Ishikawa (cell line): Measurements from ENCODE around the gene ZDHHC7.

Experiments
- CEBPB ChIP-seq: IDR thresholded peaks from 2 replicates; pipeline ENCODE4 v1.6.1; 2012
- CREB1 ChIP-seq: IDR thresholded peaks from 2 replicates; pipeline ENCODE4 v1.6.1; 2012; ENCODE audit warnings: low read depth
- EGR1 ChIP-seq: IDR thresholded peaks from 2 replicates; pipeline ENCODE4 v1.6.1; 2012
- EP300 ChIP-seq: IDR thresholded peaks from 2 replicates; pipeline ENCODE4 v1.6.1; 2012; ENCODE audit warnings: borderline replicate concordance
- FOXM1 ChIP-seq: IDR thresholded peaks from 2 replicates; pipeline ENCODE4 v1.6.1; 2012; ENCODE audit warnings: low read depth, borderline replicate concordance
- MAX ChIP-seq: IDR thresholded peaks from 2 replicates; pipeline ENCODE4 v1.6.1; 2012
- NFIC ChIP-seq: IDR thresholded peaks from 2 replicates; pipeline ENCODE4 v1.6.1; 2012
- RAD21 ChIP-seq: IDR thresholded peaks from 2 replicates; pipeline ENCODE4 v1.6.1; 2012; ENCODE audit warnings: low read depth
- REST ChIP-seq: IDR thresholded peaks from 2 replicates; pipeline ENCODE4 v1.6.1; 2012; ENCODE audit warnings: low read depth, mild to moderate bottlenecking
- TAF1 ChIP-seq: IDR thresholded peaks from 2 replicates; pipeline ENCODE4 v1.6.1; 2012; ENCODE audit warnings: low read depth, mild to moderate bottlenecking
- TCF12 ChIP-seq: IDR thresholded peaks from 2 replicates; pipeline ENCODE4 v1.6.1; 2012; ENCODE audit warnings: low read depth
- TEAD4 ChIP-seq: IDR thresholded peaks from 2 replicates; pipeline ENCODE4 v1.6.1; 2012
- USF1 ChIP-seq: IDR thresholded peaks from 2 replicates; pipeline ENCODE4 v1.6.1; 2012
- YY1 ChIP-seq: IDR thresholded peaks from 2 replicates; pipeline ENCODE4 v1.6.1; 2012; ENCODE audit warnings: low read depth
- ZBTB7A ChIP-seq: IDR thresholded peaks from 2 replicates; pipeline ENCODE4 v1.6.1; 2012; ENCODE audit warnings: low read depth

Gene ZDHHC7

GRCh38 chr16:84993926-84994325 lies 17.4 kb downstream of the ZDHHC7 start:
- TF ChIP-seq TAF1: no peak
- no peak for TF ChIP-seq REST
- TF ChIP-seq EGR1: no peak
- TF ChIP-seq TEAD4: no peak
- no peak for TF ChIP-seq EP300
- no peak for TF ChIP-seq YY1
- no peak for TF ChIP-seq CREB1
- TF ChIP-seq CEBPB: no peak

- TF ChIP-seq CEBPB (no peak), EP300 (no peak), YY1 (no peak), FOXM1 (no peak), REST (no peak), CREB1 (no peak), RAD21 (no peak), TAF1 (no peak), TCF12 (no peak), TEAD4 (no peak), ZBTB7A (no peak), USF1 (no peak), EGR1 (no peak), NFIC (no peak), MAX (no peak)
Observed at GRCh38 chr16:84992717-84993075, 18.6 kb downstream of the ZDHHC7 start.

GRCh38 chr16:84990782-84991181 lies 20.6 kb downstream of the ZDHHC7 start:
- TF ChIP-seq NFIC (no peak), FOXM1 (no peak), ZBTB7A (no peak), REST (no peak), USF1 (no peak), CEBPB (no peak), EGR1 (no peak), MAX (no peak), CREB1 (no peak), TAF1 (no peak), YY1 (no peak), EP300 (no peak), TEAD4 (no peak), RAD21 (no peak), TCF12 (no peak)

GRCh38 chr16:84989749-84990620 lies 21.4 kb downstream of the ZDHHC7 start:
- no peak for TF ChIP-seq TAF1
- peak; percentile 4; the same call in 1 of the 2 replicates for TF ChIP-seq RAD21
- 0 out of 2 replicates have a peak, but pooled peaks have one; percentile 22 for TF ChIP-seq TCF12
